ENCODE data around the gene FAM222B. TPM values are rescaled to one million over a fixed set of nuclear protein-coding genes. Genes with fewer than 3 reads are reported as not detected.

The FAM222B gene
- total and polyA plus RNA-seq, 2 experiments from 2014 or later, result 63.7 to 78.5 TPM

- peaks cover 43% of the 10 kb centered on the region for H3K36me3 Mint-ChIP-seq (ENCODE audit: low read depth)
- no peak overlapping the region for H3K27ac Mint-ChIP-seq
- no peaks in the 10 kb centered on the region; the same call in 1 of the 2 replicates for H3K36me3 ChIP-seq (ENCODE audit: insufficient read depth)
Measured at GRCh38 chr17:28885951-28886350, 43.4 kb upstream of the FAM222B start.

DNA sequence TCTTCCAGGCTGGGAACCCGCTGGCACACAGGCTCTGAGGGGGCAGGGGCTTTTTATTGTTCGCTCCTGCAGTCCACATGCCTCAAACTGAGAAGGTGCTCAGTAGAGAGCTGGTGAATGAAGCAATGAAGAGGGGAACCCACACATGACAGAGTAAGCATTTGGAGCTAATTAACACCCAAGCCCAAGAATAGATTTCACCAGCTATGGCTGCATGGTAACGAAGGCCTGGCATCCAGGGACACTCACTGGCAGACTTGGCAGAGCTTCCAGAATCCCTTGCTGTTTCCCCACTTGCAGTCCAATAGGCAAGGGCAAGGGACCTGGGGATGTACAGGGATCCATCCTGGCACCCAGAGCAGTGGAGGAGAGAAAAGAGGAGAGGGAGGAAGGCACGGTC lies 42.8 kb upstream of the FAM222B start:
- DNase-seq (ENCODE audit: low spot score), result no peak
- no peaks in the 10 kb centered on the region for H3F3A ChIP-seq (replicated peaks; ENCODE audit: low read depth)
- Mint-ChIP-seq H3K27me3 (ENCODE audit: insufficient read depth, low read depth, poor library complexity) (peaks cover 14% of the 10 kb centered on the region), H3K27ac (no peak overlapping the region), H3K4me3 (no peak overlapping the region), H3K4me1 (peaks cover 18% of the 10 kb centered on the region), H3K9me3 (no peaks in the 10 kb centered on the region), H3K36me3 (ENCODE audit: low read depth) (peaks cover 47% of the 10 kb centered on the region)
- no peak overlapping the region for H3K4me2 ChIP-seq
- H3K4me1 ChIP-seq (ENCODE audit: insufficient read depth), result peaks cover 7% of the 10 kb centered on the region
- H3K9me2 ChIP-seq (ENCODE audit: insufficient read depth), result no peaks in the 10 kb centered on the region
- no peak for ATAC-seq
- no peak overlapping the region for H3K4me3 ChIP-seq
- H3K27ac ChIP-seq (ENCODE audit: low read depth), result no peak overlapping the region
- H2AFZ ChIP-seq, result no peak overlapping the region
- H3K36me3 ChIP-seq (ENCODE audit: insufficient read depth), result no peaks in the 10 kb centered on the region; the same call in 1 of the 2 replicates
- H3K27me3 ChIP-seq (ENCODE audit: insufficient read depth), result no peaks in the 10 kb centered on the region
- H4K20me1 ChIP-seq (replicated peaks; ENCODE audit: insufficient read depth), result no peaks in the 10 kb centered on the region; the same call in 1 of the 2 replicates
- H3K79me2 ChIP-seq (replicated peaks; ENCODE audit: insufficient read depth), result no peaks in the 10 kb centered on the region
- no peak for TF ChIP-seq CREB1 (CRISPR knock-in tag; IDR thresholded peaks at IDR 0.05; ENCODE audit: low read depth)
- no peak for TF ChIP-seq EZH2 (IDR thresholded peaks at IDR 0.05; ENCODE audit: low read depth, unreplicated experiment)
- TF ChIP-seq, protein P1, sequence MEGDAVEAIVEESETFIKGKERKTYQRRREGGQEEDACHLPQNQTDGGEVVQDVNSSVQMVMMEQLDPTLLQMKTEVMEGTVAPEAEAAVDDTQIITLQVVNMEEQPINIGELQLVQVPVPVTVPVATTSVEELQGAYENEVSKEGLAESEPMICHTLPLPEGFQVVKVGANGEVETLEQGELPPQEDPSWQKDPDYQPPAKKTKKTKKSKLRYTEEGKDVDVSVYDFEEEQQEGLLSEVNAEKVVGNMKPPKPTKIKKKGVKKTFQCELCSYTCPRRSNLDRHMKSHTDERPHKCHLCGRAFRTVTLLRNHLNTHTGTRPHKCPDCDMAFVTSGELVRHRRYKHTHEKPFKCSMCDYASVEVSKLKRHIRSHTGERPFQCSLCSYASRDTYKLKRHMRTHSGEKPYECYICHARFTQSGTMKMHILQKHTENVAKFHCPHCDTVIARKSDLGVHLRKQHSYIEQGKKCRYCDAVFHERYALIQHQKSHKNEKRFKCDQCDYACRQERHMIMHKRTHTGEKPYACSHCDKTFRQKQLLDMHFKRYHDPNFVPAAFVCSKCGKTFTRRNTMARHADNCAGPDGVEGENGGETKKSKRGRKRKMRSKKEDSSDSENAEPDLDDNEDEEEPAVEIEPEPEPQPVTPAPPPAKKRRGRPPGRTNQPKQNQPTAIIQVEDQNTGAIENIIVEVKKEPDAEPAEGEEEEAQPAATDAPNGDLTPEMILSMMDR (conservative IDR thresholded peaks at IDR 0.05; ENCODE audit: low read depth in 2 of 2), result no peak
- no peak for TF ChIP-seq POLR2AphosphoS5 (IDR thresholded peaks at IDR 0.05; ENCODE audit: low read depth)
- TF ChIP-seq EZH2phosphoT487 (IDR thresholded peaks at IDR 0.05; ENCODE audit: unreplicated experiment), result no peak
- no peak for TF ChIP-seq NANOG (IDR thresholded peaks at IDR 0.05; ENCODE audit: borderline replicate concordance)
- TF ChIP-seq, protein P2, sequence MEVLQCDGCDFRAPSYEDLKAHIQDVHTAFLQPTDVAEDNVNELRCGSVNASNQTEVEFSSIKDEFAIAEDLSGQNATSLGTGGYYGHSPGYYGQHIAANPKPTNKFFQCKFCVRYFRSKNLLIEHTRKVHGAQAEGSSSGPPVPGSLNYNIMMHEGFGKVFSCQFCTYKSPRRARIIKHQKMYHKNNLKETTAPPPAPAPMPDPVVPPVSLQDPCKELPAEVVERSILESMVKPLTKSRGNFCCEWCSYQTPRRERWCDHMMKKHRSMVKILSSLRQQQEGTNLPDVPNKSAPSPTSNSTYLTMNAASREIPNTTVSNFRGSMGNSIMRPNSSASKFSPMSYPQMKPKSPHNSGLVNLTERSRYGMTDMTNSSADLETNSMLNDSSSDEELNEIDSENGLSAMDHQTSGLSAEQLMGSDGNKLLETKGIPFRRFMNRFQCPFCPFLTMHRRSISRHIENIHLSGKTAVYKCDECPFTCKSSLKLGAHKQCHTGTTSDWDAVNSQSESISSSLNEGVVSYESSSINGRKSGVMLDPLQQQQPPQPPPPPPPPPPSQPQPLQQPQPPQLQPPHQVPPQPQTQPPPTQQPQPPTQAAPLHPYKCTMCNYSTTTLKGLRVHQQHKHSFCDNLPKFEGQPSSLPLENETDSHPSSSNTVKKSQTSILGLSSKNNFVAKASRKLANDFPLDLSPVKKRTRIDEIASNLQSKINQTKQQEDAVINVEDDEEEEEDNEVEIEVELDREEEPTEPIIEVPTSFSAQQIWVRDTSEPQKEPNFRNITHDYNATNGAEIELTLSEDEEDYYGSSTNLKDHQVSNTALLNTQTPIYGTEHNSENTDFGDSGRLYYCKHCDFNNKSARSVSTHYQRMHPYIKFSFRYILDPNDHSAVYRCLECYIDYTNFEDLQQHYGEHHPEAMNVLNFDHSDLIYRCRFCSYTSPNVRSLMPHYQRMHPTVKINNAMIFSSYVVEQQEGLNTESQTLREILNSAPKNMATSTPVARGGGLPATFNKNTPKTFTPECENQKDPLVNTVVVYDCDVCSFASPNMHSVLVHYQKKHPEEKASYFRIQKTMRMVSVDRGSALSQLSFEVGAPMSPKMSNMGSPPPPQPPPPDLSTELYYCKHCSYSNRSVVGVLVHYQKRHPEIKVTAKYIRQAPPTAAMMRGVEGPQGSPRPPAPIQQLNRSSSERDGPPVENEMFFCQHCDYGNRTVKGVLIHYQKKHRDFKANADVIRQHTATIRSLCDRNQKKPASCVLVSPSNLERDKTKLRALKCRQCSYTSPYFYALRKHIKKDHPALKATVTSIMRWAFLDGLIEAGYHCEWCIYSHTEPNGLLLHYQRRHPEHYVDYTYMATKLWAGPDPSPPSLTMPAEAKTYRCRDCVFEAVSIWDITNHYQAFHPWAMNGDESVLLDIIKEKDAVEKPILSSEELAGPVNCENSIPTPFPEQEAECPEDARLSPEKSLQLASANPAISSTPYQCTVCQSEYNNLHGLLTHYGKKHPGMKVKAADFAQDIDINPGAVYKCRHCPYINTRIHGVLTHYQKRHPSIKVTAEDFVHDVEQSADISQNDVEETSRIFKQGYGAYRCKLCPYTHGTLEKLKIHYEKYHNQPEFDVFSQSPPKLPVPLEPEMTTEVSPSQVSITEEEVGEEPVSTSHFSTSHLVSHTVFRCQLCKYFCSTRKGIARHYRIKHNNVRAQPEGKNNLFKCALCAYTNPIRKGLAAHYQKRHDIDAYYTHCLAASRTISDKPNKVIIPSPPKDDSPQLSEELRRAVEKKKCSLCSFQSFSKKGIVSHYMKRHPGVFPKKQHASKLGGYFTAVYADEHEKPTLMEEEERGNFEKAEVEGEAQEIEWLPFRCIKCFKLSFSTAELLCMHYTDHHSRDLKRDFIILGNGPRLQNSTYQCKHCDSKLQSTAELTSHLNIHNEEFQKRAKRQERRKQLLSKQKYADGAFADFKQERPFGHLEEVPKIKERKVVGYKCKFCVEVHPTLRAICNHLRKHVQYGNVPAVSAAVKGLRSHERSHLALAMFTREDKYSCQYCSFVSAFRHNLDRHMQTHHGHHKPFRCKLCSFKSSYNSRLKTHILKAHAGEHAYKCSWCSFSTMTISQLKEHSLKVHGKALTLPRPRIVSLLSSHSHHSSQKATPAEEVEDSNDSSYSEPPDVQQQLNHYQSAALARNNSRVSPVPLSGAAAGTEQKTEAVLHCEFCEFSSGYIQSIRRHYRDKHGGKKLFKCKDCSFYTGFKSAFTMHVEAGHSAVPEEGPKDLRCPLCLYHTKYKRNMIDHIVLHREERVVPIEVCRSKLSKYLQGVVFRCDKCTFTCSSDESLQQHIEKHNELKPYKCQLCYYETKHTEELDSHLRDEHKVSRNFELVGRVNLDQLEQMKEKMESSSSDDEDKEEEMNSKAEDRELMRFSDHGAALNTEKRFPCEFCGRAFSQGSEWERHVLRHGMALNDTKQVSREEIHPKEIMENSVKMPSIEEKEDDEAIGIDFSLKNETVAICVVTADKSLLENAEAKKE (CRISPR knock-in tag; IDR thresholded peaks at IDR 0.05), result no peak
- no peak for TF ChIP-seq JUNB (IDR thresholded peaks at IDR 0.05; ENCODE audit: unreplicated experiment)
- TF ChIP-seq, protein P3, sequence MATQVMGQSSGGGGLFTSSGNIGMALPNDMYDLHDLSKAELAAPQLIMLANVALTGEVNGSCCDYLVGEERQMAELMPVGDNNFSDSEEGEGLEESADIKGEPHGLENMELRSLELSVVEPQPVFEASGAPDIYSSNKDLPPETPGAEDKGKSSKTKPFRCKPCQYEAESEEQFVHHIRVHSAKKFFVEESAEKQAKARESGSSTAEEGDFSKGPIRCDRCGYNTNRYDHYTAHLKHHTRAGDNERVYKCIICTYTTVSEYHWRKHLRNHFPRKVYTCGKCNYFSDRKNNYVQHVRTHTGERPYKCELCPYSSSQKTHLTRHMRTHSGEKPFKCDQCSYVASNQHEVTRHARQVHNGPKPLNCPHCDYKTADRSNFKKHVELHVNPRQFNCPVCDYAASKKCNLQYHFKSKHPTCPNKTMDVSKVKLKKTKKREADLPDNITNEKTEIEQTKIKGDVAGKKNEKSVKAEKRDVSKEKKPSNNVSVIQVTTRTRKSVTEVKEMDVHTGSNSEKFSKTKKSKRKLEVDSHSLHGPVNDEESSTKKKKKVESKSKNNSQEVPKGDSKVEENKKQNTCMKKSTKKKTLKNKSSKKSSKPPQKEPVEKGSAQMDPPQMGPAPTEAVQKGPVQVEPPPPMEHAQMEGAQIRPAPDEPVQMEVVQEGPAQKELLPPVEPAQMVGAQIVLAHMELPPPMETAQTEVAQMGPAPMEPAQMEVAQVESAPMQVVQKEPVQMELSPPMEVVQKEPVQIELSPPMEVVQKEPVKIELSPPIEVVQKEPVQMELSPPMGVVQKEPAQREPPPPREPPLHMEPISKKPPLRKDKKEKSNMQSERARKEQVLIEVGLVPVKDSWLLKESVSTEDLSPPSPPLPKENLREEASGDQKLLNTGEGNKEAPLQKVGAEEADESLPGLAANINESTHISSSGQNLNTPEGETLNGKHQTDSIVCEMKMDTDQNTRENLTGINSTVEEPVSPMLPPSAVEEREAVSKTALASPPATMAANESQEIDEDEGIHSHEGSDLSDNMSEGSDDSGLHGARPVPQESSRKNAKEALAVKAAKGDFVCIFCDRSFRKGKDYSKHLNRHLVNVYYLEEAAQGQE (IDR thresholded peaks at IDR 0.05; ENCODE audit: unreplicated experiment), result no peak
- TF ChIP-seq ZNF331 (CRISPR knock-in tag; IDR thresholded peaks at IDR 0.05; ENCODE audit: low read depth), result no peak

More at GRCh38 chr17:28885951-28886350, 43.4 kb upstream of the FAM222B start:
- DNase-seq (ENCODE audit: low spot score), result no peak
- H3K4me1 Mint-ChIP-seq, result peaks cover 18% of the 10 kb centered on the region
- Histone ChIP-seq H3K9me2 (ENCODE audit: insufficient read depth) (no peaks in the 10 kb centered on the region), H3K27ac (ENCODE audit: low read depth) (no peak overlapping the region), H2AFZ (no peak overlapping the region), H3F3A (replicated peaks; ENCODE audit: low read depth) (no peaks in the 10 kb centered on the region), H3K27me3 (ENCODE audit: insufficient read depth) (no peaks in the 10 kb centered on the region), H4K20me1 (replicated peaks; ENCODE audit: insufficient read depth) (no peaks in the 10 kb centered on the region; the same call in 1 of the 2 replicates), H3K4me1 (ENCODE audit: insufficient read depth) (peaks cover 7% of the 10 kb centered on the region), H3K4me3 (no peak overlapping the region), H3K79me2 (replicated peaks; ENCODE audit: insufficient read depth) (no peaks in the 10 kb centered on the region), H3K4me2 (no peak overlapping the region)
- H3K4me3 Mint-ChIP-seq, result no peak overlapping the region
- peaks cover 17% of the 10 kb centered on the region for H3K27me3 Mint-ChIP-seq (ENCODE audit: insufficient read depth, low read depth, poor library complexity)
- TF ChIP-seq NANOG (IDR thresholded peaks at IDR 0.05; ENCODE audit: borderline replicate concordance) (no peak), ZNF114 (CRISPR knock-in tag; IDR thresholded peaks at IDR 0.05) (no peak), POLR2AphosphoS5 (IDR thresholded peaks at IDR 0.05; ENCODE audit: low read depth) (no peak), EZH2 (IDR thresholded peaks at IDR 0.05; ENCODE audit: low read depth, unreplicated experiment) (no peak), STAT1 (IDR thresholded peaks at IDR 0.05; ENCODE audit: unreplicated experiment) (no peak)
- ATAC-seq, result no peak
- no peaks in the 10 kb centered on the region for H3K9me3 Mint-ChIP-seq
